ENCODE data around the gene PVALEF.
"Not testable (repeated sequence)": the region's sequence is repeated elsewhere in the genome, so short reads cannot be mapped to it uniquely, and the experiment has no call there.

PVALEF gene

DNA sequence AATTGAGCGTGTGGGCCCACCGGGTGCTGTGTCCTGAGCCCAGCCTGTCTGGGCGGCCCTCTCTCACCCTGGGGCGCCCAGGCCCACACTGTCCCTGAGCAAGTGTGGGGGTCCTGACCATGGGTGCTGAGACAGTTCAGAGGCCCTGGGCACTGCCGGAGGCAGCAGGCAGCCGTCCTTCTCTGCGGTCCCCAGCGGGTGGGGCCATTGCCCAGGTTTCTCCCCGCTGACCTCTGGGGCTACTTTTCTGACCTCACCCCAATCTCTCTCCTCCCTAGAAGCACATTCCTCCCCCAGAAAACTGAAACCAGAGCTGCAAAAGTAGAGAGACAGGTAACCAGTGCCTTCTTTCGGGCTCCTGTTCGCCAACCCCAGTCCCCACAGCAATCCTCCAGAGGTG, 36.0 kb upstream of the PVALEF start:
- DNase-seq, result no peak

DNA sequence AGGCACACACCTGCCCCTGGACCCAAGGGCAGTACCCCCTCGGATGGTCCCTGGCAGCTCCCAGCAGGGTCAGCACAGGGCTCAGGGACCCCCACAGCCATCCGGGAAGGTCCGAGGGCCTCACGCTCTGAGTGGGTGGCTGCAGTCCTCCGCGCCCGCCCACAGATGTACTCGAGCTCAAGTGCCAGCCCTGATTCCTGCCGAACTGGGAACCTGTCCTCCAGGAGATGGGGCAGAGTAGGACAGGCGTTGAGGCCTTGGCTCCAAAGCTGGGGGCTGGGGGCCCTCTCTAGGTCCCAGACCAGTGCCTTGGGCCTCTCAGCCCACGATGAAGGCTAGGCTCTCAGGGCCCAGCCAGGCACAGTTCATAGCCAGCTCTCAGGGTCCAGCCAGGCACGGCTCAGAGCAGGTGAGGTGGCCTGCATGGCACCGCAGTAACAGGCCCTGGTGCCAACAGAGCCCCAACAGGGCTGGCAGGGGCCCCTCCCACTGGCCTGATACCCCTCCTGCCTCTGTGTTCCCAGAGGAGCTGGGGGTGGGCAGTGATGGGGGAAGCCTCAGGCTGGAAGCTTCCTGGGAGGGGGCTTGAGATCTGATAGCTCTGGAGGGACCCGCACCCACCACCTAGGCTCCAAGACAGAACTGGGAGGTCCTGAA, 35.5 kb upstream of the PVALEF start:
- no peak for DNase-seq

DNA sequence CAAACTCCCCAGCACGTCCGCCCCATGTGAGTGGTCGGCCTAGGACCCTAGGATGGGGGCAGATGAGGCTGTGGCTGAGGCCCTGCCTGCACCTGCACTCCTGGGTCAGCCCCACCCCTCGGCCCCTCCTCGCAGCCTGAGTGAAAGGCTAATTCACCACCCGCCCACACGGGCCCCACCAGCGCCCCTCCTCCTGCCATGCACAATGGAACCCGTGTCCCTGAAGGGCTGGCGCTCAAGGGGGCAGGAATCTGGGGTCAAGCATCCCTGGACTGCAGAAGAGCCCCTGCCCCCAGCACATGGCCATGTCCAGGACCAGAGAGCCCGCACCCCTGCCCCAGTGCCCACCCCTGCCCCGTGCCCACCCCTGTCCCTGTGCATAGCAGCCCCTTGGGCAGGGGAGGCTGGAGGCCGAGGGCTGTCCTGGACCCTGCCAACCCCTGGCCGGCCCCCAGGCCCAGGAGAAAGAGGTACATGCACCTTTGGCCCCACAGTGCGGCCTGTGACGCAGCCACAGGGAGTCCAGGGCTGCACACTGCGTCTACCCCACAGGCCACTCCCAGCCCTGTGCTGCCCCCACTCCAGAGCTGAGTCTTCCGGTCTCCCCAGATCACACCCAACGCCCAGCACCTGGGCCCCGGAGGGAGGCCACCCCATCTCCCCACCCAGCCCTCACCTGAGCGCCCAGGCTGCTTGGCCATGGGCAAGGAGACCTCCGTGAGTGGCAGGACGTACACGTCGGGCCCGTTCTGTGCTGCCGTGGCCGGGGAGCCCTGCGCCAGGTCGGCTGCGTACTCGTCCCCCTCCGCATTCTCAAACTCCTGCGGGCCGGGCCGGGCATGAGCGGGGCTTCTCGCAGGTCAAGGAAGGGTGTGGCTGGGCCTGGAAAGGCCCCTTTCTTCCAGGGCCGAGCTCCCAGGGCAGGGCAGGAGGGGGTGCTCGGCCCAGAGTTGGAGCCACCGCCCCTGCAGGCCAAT, 34.6 kb upstream of the PVALEF start:
- no peak for DNase-seq

DNA sequence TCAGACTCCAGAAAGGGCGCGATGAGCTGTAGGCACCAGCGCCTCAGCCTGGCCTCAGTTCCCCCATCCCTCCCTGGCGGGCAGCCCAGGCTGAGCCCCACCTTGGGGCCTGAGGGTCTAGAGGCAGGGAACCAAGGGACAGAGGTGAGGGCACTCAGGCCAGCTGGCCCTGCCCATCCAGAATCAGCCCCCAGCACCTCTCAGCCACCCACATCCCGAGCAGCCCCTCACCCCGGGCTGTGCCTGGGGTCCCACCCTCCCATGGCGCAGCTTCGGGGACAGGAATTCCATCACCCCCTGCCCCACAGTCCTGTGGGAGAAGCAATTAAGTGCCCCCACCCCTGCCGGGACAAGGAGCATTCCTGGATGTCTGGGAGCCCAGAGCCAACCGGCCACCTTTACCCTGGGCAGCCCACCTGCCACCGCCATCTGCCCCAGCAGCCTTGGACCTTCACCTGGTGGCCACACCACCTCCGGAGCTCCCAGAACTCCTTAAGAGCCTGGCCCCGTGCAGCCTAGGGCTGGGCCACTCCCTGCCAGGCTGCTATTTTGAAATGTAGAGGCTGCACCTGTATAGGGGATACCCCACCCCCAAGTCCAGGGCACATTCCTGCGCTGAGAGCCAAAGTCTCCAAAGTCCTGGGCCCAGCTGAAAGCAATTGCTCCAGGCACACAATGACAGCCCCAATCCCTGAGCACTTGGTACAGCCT, 33.7 kb upstream of the PVALEF start:
- no peak for DNase-seq

DNA sequence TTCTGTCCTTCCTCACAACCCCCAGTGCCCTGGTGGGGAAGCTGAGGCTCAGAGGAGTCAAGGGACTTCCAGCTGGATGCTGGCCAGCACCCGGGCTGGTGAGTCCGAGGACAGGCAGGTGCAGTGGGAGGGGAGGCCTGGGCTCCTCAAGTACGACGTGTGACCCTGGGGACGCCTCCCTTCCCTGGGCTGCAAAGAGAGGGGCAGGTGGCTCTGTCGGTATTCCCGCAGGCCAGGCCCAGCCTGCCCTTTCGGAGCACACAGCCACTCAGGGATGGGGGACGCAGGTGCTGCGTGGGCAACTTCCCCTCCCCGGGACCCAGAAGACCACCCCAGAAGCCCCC, 33.1 kb upstream of the PVALEF start:
- DNase-seq, result no peak

DNA sequence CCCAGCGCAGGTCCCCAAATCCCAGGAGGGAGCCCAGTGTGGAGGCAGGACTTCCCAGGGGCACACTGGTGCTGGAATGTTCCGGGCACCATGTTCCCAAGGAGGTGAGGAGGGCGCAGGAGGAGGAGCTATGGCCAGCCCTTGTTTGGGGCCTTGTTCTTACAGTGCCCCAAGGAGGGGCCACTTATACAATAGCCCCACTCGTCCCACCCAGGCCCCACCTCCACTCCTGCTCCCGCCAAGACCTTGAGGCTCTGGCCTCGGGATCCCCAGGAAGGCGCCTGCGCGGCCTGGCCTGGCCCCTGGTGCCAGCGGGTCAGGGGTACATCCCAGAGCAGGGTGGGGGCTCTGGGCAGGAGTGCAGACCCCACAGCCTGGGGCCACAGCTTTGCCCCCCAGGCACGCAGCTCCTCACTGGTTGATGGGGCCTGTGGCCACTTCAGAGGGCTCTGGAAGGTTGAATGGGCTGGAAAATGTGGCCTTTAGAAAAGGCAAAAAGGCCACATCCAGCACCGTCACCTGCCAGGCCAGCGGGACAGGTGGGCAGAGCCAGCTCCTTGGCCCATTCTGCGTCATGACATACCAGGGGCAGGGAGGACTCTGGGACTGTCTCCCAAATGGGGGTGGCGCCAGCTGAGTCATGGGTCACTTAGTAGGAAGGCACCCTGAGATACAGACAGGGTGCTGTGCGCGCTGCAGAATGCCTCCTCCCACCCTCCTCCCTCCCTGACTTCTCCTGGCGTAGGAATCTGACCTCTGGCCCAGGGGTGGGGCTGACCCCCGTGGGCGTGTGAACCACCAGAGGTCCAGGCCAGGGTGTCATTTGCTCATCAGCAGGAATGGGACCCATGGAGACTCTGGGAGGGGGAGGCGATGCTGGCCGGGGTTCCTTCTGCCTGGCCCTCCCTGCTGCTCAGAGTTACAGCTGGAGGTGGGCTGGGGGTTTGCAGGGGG, 32.3 kb upstream of the PVALEF start:
- no peak for DNase-seq

DNA sequence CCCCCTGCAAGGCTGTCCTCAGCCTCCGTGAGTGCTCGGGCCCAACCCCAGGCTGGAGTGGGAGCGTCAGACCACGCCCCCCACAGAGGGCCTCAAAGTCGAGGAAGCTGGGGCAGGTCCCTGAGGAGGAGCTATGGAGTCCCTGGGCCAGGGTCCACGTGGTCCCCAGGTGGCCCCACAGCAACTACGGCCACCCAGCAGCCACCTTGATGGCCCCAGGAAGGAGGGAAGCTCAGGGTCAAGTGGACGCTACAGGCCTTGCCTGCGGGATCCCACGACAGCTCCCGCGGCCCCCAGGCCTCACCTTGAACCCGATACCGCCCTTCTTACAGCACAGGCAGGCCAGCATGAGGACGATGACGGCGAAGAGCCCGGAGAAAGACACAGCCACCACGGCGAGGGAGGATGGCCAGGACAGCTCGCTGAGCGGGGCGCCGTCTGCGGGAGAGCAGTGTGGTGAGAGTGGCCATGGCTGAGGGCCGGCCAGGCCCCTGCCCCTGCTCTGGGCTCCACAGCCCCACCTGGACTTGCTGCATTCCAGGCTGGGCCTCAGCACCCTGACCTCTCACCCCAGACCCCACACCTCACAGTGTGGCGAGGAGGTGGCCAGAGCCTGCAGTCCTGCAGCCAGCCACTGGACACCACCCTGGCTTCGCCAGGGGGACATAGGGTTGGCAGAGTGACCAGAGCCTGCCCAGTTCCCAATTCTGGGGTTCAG, 31.1 kb upstream of the PVALEF start:
- no peak for DNase-seq

DNA sequence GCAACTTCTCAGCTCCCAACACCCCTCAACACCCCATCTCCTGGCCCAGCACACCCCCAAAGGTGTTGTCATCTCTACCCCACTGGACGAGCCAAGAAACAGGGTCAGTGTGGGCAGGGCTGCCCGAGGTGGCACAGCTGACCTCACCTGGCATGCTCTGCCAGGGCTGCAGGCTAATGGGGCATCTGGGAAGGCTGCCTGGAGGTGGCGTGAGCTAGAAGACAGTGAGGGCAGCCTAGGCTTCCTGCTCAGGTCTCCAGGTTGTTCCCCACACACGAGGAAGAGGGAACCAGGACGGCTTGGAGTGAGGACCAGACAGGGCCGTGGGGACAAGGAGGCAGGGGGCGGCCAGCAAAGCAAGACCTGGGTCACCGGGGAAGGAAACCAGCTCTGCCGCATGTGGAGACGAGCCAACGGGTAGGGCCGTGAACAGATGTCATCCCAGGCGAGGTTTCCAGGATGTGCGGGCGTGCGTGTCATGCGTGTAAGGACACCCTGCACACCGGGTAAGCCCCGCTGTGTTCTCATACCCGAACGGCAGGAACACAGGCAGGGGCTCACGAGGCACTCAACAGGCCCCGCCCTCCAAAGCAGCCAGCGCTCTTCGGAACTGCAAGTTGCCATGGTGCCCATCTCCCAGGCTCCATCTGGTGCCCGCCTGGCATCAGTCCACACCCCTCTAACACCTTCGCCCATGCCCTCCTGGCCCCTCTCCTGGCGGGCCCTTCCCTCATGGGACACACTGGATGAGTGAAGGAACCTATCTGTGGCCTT, 29.6 kb upstream of the PVALEF start:
- DNase-seq, result no peak

DNA sequence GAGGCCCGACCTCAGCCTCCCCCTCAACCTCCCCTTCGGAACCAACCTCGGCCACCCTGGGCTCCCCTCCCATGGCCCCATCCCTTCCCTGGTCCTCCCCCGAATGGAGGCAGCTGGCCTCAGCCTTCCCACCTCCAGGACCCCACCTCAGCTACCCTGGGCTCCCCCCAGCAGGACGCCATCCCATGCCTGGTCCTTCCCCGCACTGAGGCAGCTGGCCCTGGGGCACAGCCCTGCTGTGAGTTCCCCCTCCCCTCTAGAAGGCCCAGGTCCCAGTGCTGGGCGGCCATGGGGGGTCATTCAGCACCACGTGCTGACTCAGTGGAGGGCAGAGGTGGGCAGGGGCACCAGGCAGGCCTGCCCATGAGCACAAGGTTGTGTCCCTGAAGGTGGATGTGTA, 28.9 kb upstream of the PVALEF start:
- DNase-seq, result no peak

DNA sequence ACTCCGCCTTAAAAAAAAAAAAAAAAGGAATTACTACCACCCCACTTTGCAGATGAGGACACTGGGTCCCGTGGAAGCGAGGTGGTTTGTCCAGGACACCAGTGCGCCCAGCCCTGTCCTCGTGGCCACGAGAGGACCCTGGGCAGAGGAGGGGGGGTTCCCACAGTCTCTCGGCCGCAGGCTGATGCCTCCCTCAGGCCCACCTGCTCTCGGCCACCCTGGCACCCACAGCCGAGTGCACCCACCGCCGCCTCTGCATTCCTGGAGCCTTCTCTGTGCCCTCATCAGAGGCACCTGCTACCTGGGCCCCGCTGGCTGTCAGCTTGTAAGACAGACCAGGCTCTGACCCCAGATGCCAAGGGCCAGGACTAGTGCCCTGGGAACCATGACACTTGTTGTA, 28.1 kb upstream of the PVALEF start:
- DNase-seq, result no peak

DNA sequence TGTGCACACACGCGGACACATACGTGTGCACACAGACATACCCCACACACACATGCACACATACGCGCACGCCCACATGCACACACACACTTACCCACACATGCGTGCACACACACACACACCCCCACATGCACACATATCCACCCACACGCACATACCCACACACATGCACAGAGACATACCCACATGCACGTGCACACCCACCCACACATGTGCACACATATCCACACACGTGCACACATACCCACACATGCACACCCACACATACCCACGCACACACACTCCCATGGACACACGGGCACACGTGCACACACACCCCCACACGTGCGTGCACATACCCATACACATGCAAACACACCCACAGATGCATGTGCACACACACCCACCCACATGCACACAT, 27.2 kb upstream of the PVALEF start:
- DNase-seq, result no peak

DNA sequence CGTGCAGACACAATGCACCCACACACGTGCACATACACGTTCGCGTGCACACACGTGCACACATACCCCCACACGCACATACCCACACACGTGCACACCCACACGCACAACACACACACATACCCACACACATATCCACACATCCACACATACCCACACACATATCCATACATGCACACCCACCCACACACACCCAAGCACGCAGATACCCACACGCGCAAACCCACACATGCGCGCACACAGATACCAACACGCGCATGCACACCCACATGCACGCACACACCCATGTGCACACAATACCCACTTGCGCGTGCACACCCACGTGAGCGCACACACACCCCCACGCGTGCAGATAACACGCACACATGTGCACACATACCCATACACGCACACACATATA, 26.8 kb upstream of the PVALEF start:
- DNase-seq, result no peak

DNA sequence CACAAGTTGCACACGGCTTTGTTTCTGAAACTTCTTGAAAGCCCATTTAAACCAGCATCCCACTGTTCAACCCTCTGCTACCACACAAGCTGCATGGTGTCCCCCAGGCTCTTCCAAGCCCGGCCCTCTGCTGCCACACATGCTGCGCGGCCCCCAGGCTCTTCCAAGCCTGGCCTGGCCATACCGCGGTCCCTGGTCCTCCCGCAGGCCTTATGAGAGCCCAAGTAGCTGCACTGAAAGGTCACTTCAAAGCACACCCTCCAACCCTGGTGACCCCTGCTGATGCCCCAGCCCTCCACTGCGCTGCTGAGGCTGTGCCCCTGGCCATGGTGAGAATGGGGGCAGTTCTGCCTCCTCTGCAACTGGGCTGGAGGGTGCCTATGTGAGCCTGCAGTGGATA, 25.9 kb upstream of the PVALEF start:
- no peak for DNase-seq

DNA sequence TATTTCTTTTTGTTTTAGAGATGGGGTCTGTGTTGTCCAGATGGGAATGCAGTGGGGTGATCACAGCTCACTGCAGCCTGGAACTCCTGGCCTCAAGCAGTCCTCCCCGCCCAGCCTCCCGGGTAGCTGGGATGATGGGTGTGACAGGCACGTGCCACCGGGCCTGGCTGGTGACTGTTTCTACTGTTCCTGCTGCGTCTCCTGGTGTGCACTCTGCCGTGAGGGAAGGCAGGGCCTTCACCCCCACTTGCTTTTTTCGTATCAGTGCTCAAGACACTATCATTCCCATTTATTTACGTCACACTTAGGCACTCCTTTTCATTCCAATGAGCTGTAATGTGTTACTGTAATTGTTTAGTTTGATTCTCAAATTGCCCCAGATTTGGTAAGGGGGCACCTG, 25.3 kb upstream of the PVALEF start:
- no peak for DNase-seq

DNA sequence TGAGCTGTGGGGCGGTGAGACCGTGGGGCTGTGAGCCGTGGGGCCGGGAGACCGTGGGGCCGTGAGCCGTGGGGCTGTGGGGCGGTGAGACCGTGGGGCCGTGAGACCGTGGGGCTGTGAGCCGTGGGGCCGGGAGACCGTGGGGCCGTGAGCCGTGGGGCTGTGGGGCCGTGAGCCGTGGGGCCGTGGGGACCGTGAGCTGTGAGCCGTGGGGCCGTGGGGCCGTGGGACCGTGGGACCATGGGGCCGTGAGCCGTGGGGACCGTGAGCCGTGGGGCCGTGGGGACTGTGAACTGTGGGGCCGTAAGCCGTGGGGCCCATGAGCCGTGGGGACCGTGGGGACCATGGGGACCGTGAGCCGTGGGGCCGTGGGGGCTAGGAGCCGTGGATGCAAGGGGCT, 24.6 kb upstream of the PVALEF start:
- no peak for DNase-seq

DNA sequence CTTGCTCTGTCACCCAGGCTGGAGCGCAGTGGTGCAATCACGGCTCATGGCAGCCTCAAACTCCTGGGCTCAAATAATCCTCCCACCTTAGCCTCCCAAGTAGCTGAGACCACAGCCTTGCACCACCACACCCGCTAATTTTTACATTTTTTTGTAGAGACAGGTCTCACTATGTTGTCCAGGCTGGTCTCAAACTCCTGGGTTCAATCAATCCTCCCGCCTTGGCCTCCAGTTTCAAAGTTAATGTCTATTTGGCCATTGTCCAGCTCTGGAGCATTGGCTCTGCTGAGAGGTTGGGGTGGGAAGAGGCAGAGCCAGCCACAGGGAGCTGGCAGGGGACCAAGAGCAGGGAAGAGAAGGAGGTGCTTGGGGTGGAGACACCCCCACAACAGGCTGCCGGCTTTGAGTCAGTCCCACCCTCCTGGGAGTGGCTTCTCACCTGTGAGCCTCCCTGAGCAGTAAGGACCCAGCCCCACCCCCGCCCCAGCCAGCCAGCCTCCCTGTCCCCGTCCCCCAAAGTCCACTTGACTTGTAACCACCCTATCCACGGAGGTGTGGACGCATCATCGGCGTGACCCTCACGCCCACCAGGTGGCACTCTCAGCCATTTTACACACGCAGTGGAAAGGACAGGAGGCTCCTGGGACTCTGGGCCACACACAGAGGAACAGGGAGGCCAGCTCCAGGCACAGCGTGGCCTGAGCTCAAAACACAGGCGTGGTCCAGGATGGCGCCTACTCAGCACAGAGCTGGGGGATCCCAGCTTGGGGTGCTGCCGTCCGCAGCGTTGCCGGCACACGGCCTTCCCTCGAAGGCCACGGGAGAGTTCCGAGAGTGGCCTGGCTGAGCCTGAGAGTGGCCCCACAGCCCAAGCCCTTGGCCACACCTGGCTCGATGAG, 22.8 kb upstream of the PVALEF start:
- DNase-seq, result peak; percentile 56

DNA sequence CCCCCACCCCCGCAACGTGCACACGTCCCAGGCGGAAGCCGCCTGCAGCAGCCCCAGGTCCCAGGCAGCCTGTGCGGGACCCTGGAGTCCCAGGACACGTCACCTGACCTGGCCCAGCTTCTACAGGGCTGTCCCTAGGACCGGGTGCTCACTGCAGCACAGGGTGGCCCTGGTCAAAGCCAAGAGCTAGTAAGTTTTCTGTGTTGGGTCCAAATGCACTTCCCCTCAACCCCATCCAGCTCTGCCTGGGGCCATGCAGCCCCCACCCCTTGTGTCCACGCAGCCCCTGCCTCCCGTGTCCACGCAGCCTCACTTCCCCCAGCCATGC, 22.1 kb upstream of the PVALEF start:
- no peak for DNase-seq

DNA sequence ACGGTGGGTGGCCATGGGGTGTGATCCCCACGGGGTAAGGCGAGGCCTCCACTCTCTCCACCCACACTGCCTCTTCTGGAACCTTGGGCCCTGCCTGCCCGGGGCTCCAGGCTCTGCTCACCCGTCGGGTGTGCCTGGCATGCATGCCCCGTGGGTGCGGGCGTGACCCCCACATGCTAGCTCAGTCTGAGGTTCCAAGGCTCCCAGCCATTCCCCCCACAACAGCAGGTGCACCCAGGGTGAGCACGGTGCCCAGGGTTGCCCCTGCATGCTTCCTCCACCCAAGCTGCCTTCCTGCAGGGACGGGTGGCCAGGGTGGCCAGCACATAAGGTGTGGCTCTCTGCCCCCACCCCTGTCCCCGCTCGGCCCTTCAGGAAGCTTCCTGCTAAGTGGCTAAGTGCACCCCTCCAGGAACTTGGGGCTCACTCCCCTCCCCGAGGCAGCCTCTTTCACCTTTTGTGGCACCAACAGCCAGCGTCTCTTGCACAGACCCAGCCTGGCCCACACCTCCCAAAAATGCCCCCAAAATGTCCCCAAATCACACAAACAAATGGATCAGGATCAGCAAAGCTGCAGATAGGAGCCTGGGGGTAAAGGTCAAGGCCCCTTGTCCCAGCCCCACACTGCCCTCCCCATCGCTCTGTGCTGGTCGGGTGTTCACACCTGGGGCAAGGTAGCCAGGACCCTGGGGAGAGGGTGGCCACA, 21.4 kb upstream of the PVALEF start:
- no peak for DNase-seq

DNA sequence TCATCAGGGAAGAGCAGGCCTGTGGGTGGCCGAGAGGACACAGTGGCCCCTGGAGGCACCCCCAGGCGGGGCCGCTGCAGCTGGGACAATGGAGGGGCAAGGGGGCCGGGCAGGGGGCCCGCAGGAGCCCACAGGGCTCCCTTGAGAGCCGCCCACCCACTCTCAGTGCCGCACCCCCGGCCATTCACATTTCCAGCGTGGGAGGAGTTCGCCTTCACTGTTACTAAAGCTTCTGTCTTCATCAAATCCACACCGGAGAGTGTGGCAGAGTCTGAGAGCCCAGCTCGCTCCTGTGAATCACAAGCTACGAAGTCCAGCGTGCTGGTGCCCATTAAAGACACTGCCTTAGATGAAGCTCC, 20.9 kb upstream of the PVALEF start:
- no peak for DNase-seq

DNA sequence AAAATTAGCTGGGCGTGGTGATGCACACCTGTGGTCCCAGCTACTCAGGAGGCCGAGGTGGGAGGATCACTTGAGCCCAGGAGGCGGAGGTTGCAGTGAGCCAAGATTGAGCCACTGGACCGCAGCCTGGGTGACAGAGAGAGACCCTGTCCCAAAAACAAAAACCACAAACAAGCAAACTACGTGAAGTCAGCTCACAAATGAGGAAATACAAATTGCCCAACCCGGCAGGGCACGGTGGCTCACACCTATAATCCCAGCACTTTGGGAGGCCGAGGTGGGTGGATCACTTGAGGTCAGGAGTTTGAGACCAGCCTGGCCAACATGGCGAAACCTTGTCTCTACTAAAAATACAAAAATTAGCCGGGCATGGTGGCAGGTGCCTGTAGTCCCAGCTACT, 19.1 kb upstream of the PVALEF start:
- DNase-seq, result not testable (repeated sequence)

Data from activated CD8-positive, alpha-beta memory T cell treated with anti-CD3 and anti-CD28 coated beads, Interleukin-2, amount 50 U/mL, for 4 hours (primary cell).